K562 (cell line): ENCODE measurements around the gene WDR88. TPM values are rescaled to one million over a fixed set of nuclear protein-coding genes. Genes with fewer than 3 reads are reported as not detected.

Experiments
- CBX2 ChIP-seq: fragments of 200-600 bp; sonication (generic); IDR thresholded peaks from one replicate; pipeline ENCODE4 v1.6.1; 2012; ENCODE audit warnings: mild to moderate bottlenecking, low read length, inconsistent platforms; ENCODE audit not compliant: insufficient read depth, poor library complexity, severe bottlenecking
- CCNT2 ChIP-seq: IDR thresholded peaks from 2 replicates; pipeline ENCODE4 v1.6.1; 2011; ENCODE audit warnings: borderline replicate concordance, low read depth, mild to moderate bottlenecking, moderate library complexity, mixed read lengths, low read length; ENCODE audit not compliant: insufficient read length; ENCODE audit errors: extremely low read depth
- E2F6 ChIP-seq, 2 experiments: IDR thresholded peaks; 2 replicates each; pipeline ENCODE4 v1.6.1; 2011; ENCODE audit warnings: borderline replicate concordance in 1 of 2, control low read depth in 1 of 2, low read depth in 1 of 2, low read length in 1 of 2, mild to moderate bottlenecking in 1 of 2, mixed read lengths in 1 of 2, moderate library complexity in 1 of 2; ENCODE audit not compliant: insufficient read depth in 1 of 2, insufficient read length in 1 of 2, poor library complexity in 1 of 2, severe bottlenecking in 1 of 2; ENCODE audit errors: extremely low read depth in 1 of 2
- GMEB1 ChIP-seq: fragments of 250-450 bp; sonication (Bioruptor Pico); IDR thresholded peaks from 2 replicates; pipeline ENCODE4 v1.4.0; 2020; ENCODE audit warnings: mild to moderate bottlenecking
- HEY1 ChIP-seq: fragments of 250-450 bp; sonication (Bioruptor Pico); IDR thresholded peaks from 2 replicates; pipeline ENCODE4 v1.5.0; 2020; ENCODE audit warnings: mild to moderate bottlenecking, moderate library complexity, borderline replicate concordance
- HMG20A ChIP-seq: fragments of 450-650 bp; formaldehyde crosslinking; conservative IDR thresholded peaks from 2 replicates; pipeline ENCODE4 v1.4.0; 2020; ENCODE audit warnings: mild to moderate bottlenecking, mixed read lengths
- HNRNPH1 ChIP-seq: fragments of 200-400 bp; formaldehyde crosslinking; optimal IDR thresholded peaks from 2 replicates; pipeline ENCODE3; 2017; ENCODE audit warnings: low read depth, mild to moderate bottlenecking, low read length, moderate library complexity
- NONO ChIP-seq, 2 experiments: fragments of 200-400 bp in 1 of 2; fragments of 450-650 bp in 1 of 2; formaldehyde crosslinking in 1 of 2; IDR thresholded peaks; 2 replicates each; pipeline ENCODE4 v1.6.1; 2017; ENCODE audit warnings: low read depth in 2 of 2, mild to moderate bottlenecking in 2 of 2, moderate library complexity in 2 of 2, low read length in 1 of 2
- POLR3A ChIP-seq: IDR thresholded peaks from 2 replicates; pipeline ENCODE4 v1.6.1; 2011; ENCODE audit warnings: borderline replicate concordance, mild to moderate bottlenecking, moderate library complexity; ENCODE audit not compliant: insufficient read length, insufficient read depth; ENCODE audit errors: extremely low read depth
- PREB ChIP-seq: sonication (generic); formaldehyde crosslinking; IDR thresholded peaks from 2 replicates; pipeline ENCODE4 v1.8.1; 2023; ENCODE audit warnings: mild to moderate bottlenecking, missing genetic modification reagents
- RBM17 ChIP-seq: fragments of 200-400 bp; formaldehyde crosslinking; IDR thresholded peaks from 2 replicates; pipeline ENCODE4 v1.6.1; 2017; ENCODE audit warnings: low read depth, mild to moderate bottlenecking, low read length, borderline replicate concordance
- THAP7 ChIP-seq: fragments of 250-450 bp; sonication (Bioruptor Pico); IDR thresholded peaks from 2 replicates; pipeline ENCODE4 v1.5.0; 2021
- U2AF2 ChIP-seq: fragments of 200-400 bp; formaldehyde crosslinking; optimal IDR thresholded peaks from 2 replicates; pipeline ENCODE3; 2017; ENCODE audit warnings: low read depth, mild to moderate bottlenecking, low read length
- ZBTB34 ChIP-seq: fragments of 250-450 bp; sonication (Bioruptor Pico); IDR thresholded peaks from 2 replicates; pipeline ENCODE4 v1.8.0; 2021; ENCODE audit warnings: mild to moderate bottlenecking, moderate library complexity
- ZBTB43 ChIP-seq: sonication (generic); formaldehyde crosslinking; IDR thresholded peaks from 2 replicates; pipeline ENCODE4 v1.8.0; 2023; ENCODE audit warnings: mild to moderate bottlenecking, missing genetic modification reagents
- ZC3H8 ChIP-seq: fragments of 450-650 bp; IDR thresholded peaks from 2 replicates; pipeline ENCODE4 v1.6.1; 2017
- ZFX ChIP-seq: sonication (generic); formaldehyde crosslinking; IDR thresholded peaks from 2 replicates; pipeline ENCODE4 v1.8.0; 2022; ENCODE audit warnings: mild to moderate bottlenecking, missing genetic modification reagents, moderate library complexity
- ZNF239 ChIP-seq: fragments of 250-450 bp; sonication (Bioruptor Pico); IDR thresholded peaks from 2 replicates; pipeline ENCODE4 v1.4.0; 2020; ENCODE audit warnings: mild to moderate bottlenecking
- ZNF696 ChIP-seq: fragments of 250-450 bp; sonication (Bioruptor Pico); conservative IDR thresholded peaks from 2 replicates; pipeline ENCODE4 v1.4.0; 2020; ENCODE audit warnings: mild to moderate bottlenecking, moderate library complexity
- polyA plus RNA-seq, 8 experiments: library from polyadenylated mRNA; depleted of rRNA in 4 of 8; stranded (reverse) in 5 of 8; unstranded in 3 of 8; fragments of >200 nt; fragmentation: Nextera tagmentation in 2 of 8; fragmentation: Illumina TruSeq in 1 of 8; extraction: Ambion mirVana in 2 of 8; extraction: Trizol in 1 of 8; gene quantifications; 2 replicates each; pipeline versions ENCODE4 v1.2.1 to v1.2.3, GENCODE V29; 2011 to 2014; ENCODE audit warnings: inconsistent platforms in 1 of 8, missing spikeins in 1 of 8
- total RNA-seq, 7 experiments: library from RNA; depleted of rRNA in 6 of 7; stranded (reverse); fragments of >200 nt in 6 of 7; fragmentation: Illumina TruSeq in 2 of 7; extraction: Trizol in 2 of 7; gene quantifications; 2 replicates each; pipeline versions ENCODE4 v1.2.1 to v1.2.3, GENCODE V29; 2011 to 2021; ENCODE audit warnings: low replicate concordance in 1 of 7

The WDR88 gene
- total and polyA plus RNA-seq, 9 of the 15 experiments (the other 6 are each of a cell fraction or from before 2014, with no cell fraction given), result 0.03 to 0.04 TPM; not detected in 7

GRCh38 chr19:33100894-33101644, 30.8 kb upstream of the WDR88 start (continued):
- TF ChIP-seq CCNT2 (peak; percentile 81), RBM17 (no peak), HEY1 (CRISPR knock-in tag) (no peak), ZBTB34 (CRISPR knock-in tag) (no peak), ZFX (no peak), ZBTB43 (CRISPR knock-in tag) (no peak), POLR3A (no peak), HNRNPH1 (no peak), NONO (IDR thresholded peaks at IDR 0.05; ENCODE audit: low read depth in 2 of 2, low read length in 1 of 2) (peak in 1 of 2 experiments; percentile 72; a peak in 1 of 4 replicates), E2F6 (IDR thresholded peaks at IDR 0.05; ENCODE audit: borderline replicate concordance in 1 of 2, extremely low read depth in 1 of 2, insufficient read depth in 1 of 2, insufficient read length in 1 of 2, low read depth in 1 of 2, low read length in 1 of 2, poor library complexity in 1 of 2, severe bottlenecking in 1 of 2) (no peak), ZNF239 (CRISPR knock-in tag) (no peak), GMEB1 (CRISPR knock-in tag) (no peak), HMG20A (no peak), CBX2 (no peak), PREB (CRISPR knock-in tag) (no peak), ZNF696 (no peak), ZC3H8 (no peak), U2AF2 (no peak), THAP7 (CRISPR knock-in tag) (no peak)
